ENCODE data around the gene MAP3K5.
A peak's percentile ranks its signal among the peaks of the same experiment; 100 is the strongest.

MAP3K5 gene

DNA sequence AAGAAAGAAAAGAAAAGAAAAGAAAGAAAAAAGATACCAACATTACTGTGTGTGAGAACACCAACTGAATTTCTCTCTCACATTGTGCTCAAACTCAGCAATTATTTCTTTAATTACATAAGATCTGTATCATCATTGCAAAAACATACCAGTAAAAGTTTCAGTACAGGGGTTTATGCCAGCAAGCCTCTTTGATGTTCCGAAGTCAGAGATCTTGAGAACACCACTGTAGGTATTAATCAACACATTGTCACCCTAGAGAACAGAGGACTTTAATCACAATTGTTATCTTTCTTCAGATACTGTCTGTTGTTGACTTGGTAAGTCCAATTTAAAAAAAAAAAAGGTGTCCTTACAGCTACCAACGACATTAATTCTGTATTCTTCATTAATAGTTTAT is 181.1 kb downstream of the MAP3K5 start:
- Histone ChIP-seq H3K27ac (no peak overlapping the region), H3K4me1 (ENCODE audit: control insufficient read depth in 1 of 2, insufficient read depth in 1 of 2, low read depth in 1 of 2, low read length in 1 of 2) (peaks cover 10 to 13% of the 10 kb centered on the region in 2 experiments), H3K4me3 (ENCODE audit: low read depth in 1 of 2, low read length in 1 of 2) (no peak overlapping the region), H3K9me3 (no peaks in the 10 kb centered on the region), H3K27me3 (no peaks in the 10 kb centered on the region), H3K36me3 (peaks cover 83% of the 10 kb centered on the region)
- TF ChIP-seq CTCF (IDR thresholded peaks at IDR 0.05) = no peak

DNA sequence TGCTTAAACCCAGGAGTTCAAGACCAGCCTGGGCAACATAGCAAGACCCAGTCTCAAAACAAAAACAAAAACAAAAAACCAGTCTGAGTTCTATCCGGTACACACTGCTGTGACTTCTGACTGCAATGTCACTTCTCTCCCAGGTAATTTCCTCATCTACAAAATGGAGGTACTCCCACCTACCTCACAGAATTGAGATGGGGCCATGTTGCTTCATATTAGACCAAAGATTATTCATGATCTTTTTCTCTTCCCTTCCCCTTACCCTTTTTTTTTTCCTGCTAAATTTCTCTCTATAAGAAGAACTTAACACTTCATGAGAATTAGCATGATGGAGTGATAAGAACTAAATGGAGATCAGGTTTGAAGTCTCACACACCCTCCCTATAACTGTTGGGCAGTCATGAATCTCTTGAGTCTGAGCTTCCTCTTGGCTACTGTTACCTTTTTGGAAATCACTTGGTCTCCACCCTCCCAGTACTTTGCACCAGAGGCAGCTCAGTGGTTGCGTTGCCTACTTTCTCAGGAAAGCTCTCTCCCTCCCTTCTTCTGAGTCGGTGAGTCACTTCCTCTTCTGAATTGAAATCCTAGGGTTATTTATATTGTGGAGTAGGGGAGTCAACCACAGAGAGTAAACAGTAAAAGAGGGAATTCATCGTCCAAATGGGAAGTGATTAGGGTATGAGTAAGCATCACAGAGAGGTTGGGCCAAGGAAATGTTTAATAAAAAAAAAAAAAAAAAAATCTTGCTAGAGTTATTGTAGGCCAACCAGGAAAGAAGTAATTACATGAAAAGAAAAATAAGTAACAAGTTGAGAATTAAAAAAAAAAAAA is 182.2 kb downstream of the MAP3K5 start:
- H3K4me1 ChIP-seq (ENCODE audit: control insufficient read depth in 1 of 2, insufficient read depth in 1 of 2, low read depth in 1 of 2, low read length in 1 of 2) = peaks cover 10 to 13% of the 10 kb centered on the region in 2 experiments
- TF ChIP-seq CTCF (IDR thresholded peaks at IDR 0.05) = no peak
- no peaks in the 10 kb centered on the region for H3K27me3 ChIP-seq
- H3K4me3 ChIP-seq (ENCODE audit: low read depth in 1 of 2, low read length in 1 of 2) = no peak overlapping the region
- H3K36me3 ChIP-seq = peaks cover 89% of the 10 kb centered on the region
- H3K9me3 ChIP-seq = no peaks in the 10 kb centered on the region
- peak overlapping the region; percentile 71 for H3K27ac ChIP-seq

DNA sequence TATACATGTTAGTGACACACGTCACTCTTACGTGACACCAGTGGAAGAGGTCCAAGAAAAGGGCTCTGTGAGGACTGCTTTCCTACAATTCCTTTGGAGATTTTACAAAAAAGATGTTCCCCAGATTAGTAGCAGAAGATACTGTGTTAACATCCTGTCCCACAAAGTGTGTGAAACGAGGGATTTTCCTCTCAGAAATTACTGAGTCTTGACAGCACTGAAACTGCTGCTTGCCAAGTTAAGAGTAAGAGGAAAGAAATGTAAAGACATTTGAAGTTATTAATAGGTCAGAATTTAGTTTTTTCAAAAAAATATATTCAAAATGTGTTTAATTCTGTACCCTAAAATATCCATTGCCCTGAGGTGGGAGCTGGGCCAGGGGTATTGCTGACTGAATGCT is 183.3 kb downstream of the MAP3K5 start:
- H3K36me3 ChIP-seq = peaks cover 91% of the 10 kb centered on the region
- H3K27ac ChIP-seq = peak overlapping the region; percentile 71
- H3K27me3 ChIP-seq = no peaks in the 10 kb centered on the region
- H3K4me3 ChIP-seq (ENCODE audit: low read depth in 1 of 2, low read length in 1 of 2) = no peak overlapping the region
- peaks cover 10 to 13% of the 10 kb centered on the region in 2 experiments for H3K4me1 ChIP-seq (ENCODE audit: control insufficient read depth in 1 of 2, insufficient read depth in 1 of 2, low read depth in 1 of 2, low read length in 1 of 2)
- TF ChIP-seq CTCF (IDR thresholded peaks at IDR 0.05) = no peak
- no peaks in the 10 kb centered on the region for H3K9me3 ChIP-seq

DNA sequence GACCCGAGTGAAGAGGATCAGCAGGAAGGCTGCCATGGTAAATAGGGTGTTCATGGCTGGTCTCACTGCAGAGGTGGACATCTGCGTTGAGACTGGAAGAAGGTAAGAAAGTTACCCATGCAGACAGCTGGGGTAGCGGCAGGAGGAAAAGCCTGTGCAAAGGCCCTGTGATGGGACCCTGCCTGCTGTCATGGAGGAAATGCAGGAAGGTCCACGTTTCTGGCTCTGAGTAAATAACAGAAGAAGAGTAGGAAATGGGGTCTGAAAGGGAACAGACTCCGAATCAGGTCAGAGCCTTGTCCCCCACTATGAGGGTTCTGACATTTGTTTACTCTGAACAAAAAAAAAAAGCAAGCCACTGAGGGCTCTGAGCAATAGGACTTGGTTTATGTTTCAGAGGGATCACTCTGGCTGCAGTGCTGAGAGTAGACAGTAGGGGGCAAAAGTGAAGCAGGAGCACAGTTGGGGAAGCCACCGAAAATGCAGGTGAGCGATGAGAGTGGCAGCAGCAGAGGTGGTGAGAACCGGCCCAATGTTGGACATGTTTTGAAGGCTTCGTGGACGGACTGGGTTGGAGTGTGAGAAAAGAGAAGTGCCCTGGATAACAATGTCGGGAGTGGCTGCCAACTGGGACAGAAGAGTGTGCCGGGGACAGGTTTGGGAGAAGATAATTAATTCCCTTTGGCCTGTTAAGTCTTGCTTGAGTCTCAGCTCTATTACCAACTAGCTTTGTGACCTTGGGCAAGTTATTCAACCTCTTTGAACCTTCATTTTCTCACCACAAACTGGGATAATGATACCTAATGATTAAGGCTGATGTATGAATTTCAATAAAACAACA is 184.1 kb downstream of the MAP3K5 start:
- Histone ChIP-seq H3K27ac (no peak overlapping the region), H3K4me1 (ENCODE audit: control insufficient read depth in 1 of 2, insufficient read depth in 1 of 2, low read depth in 1 of 2, low read length in 1 of 2) (peaks cover 10 to 13% of the 10 kb centered on the region in 2 experiments), H3K9me3 (no peaks in the 10 kb centered on the region), H3K4me3 (ENCODE audit: low read depth in 1 of 2, low read length in 1 of 2) (no peak overlapping the region), H3K27me3 (no peaks in the 10 kb centered on the region), H3K36me3 (peaks cover 91% of the 10 kb centered on the region)
- TF ChIP-seq CTCF (IDR thresholded peaks at IDR 0.05) = peak; percentile 72

DNA sequence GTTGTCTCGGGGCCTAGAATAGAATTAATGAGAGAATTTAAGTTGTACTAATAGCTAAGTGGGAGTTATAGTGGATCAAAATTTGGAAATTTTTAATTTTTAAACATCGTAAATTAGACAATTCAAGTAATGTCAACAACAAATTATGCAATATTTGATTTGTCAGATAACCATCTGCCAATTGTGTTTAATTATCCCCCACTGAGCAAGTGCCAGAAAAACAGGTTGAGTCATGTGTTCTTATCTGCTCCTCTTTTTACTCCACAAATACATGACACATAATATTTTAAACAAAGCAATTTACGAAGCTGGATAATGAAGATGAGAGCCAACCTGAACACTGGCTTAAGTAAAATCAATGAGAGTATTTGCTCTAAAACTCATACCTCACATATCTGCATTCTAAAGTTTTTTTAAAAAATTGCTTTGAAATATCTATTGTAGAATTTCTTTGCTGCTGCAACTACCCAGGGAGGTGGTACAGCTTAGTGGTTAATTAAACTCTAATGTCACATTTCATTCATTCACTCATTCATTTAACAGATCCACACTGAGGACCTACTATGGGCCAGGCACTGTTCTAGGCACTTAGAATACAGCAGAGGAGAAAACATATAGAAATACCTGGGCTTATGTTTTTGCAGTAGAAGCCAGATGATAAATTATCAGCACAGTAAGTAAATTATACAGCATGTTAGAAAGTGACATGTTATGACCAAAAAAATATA is 184.9 kb downstream of the MAP3K5 start:
- Histone ChIP-seq H3K4me3 (ENCODE audit: low read depth in 1 of 2, low read length in 1 of 2) (no peak overlapping the region), H3K27ac (no peak overlapping the region), H3K27me3 (no peaks in the 10 kb centered on the region), H3K9me3 (no peaks in the 10 kb centered on the region), H3K4me1 (ENCODE audit: control insufficient read depth in 1 of 2, insufficient read depth in 1 of 2, low read depth in 1 of 2, low read length in 1 of 2) (peaks cover 10 to 13% of the 10 kb centered on the region in 2 experiments), H3K36me3 (peaks cover 91% of the 10 kb centered on the region)
- no peak for TF ChIP-seq CTCF (IDR thresholded peaks at IDR 0.05)

Measured in neutrophil (primary cell).